Measurements from ENCODE around the gene TEDC1.

Gene TEDC1

GRCh38 chr14:105508069-105508468 lies 17.0 kb downstream of the TEDC1 start:
- Histone ChIP-seq H3K4me3 (ENCODE audit: low read depth, low read length) (no peak overlapping the region), H3K27ac (ENCODE audit: extremely low read depth, low read depth, low read length) (no peak overlapping the region), H3K9me3 (ENCODE audit: control insufficient read depth, insufficient read depth, low read depth, low read length) (no peaks in the 10 kb centered on the region), H3K4me1 (ENCODE audit: control insufficient read depth, insufficient read depth, low read length) (peaks cover 2% of the 10 kb centered on the region; the same call in 1 of the 2 replicates), H3K36me3 (ENCODE audit: control insufficient read depth in 2 of 2, insufficient read depth in 1 of 2, low read length in 2 of 2) (no peaks in the 10 kb centered on the region)
- POLR2A ChIA-PET, result no interaction called here
- no peak for TF ChIP-seq ZNF571 (tag by site-specific recombination; IDR thresholded peaks at IDR 0.05)
- TF ChIP-seq ZBTB20 (tag by site-specific recombination; IDR thresholded peaks at IDR 0.05), result no peak
- no peak for TF ChIP-seq ZNF529 (tag by site-specific recombination; IDR thresholded peaks at IDR 0.05; ENCODE audit: insufficient replicate concordance)
- no peak for TF ChIP-seq ZNF792 (tag by site-specific recombination; IDR thresholded peaks at IDR 0.05)
- TF ChIP-seq PRDM4 (tag by site-specific recombination; IDR thresholded peaks at IDR 0.05), result no peak
- TF ChIP-seq ZNF10 (tag by site-specific recombination; IDR thresholded peaks at IDR 0.05), result no peak
- TF ChIP-seq KLF1 (tag by site-specific recombination; IDR thresholded peaks at IDR 0.05), result no peak
- TF ChIP-seq ZBTB11 (tag by site-specific recombination; conservative IDR thresholded peaks at IDR 0.05; ENCODE audit: low read depth), result no peak
- no peak for TF ChIP-seq ZNF473 (tag by site-specific recombination; IDR thresholded peaks at IDR 0.05)
- no peak for TF ChIP-seq AEBP2 (tag by site-specific recombination; IDR thresholded peaks at IDR 0.05; ENCODE audit: borderline replicate concordance)
- no peak for TF ChIP-seq ZNF121 (tag by site-specific recombination; IDR thresholded peaks at IDR 0.05)
- no peak for TF ChIP-seq HOXA7 (CRISPR knock-in tag; IDR thresholded peaks at IDR 0.05; ENCODE audit: borderline replicate concordance)
- TF ChIP-seq ZNF350 (tag by site-specific recombination; IDR thresholded peaks at IDR 0.05), result no peak
- TF ChIP-seq ZNF391 (tag by site-specific recombination; IDR thresholded peaks at IDR 0.05; ENCODE audit: borderline replicate concordance, low read depth), result no peak
- CTCF ChIA-PET, result interaction anchor here (0.6 kb wide), 1 partner anchor 962 kb away, joined by 3 read pairs; no protein-coding TSS in a partner anchor

- ChIA-PET POLR2A (no interaction called here), CTCF (no interaction called here)
- Histone ChIP-seq H3K9me3 (ENCODE audit: control insufficient read depth, insufficient read depth, low read depth, low read length) (no peaks in the 10 kb centered on the region), H3K4me3 (ENCODE audit: low read depth, low read length) (no peak overlapping the region), H3K4me1 (ENCODE audit: control insufficient read depth, insufficient read depth, low read length) (peaks cover 2% of the 10 kb centered on the region; the same call in 1 of the 2 replicates), H3K36me3 (ENCODE audit: control insufficient read depth in 2 of 2, insufficient read depth in 1 of 2, low read length in 2 of 2) (no peaks in the 10 kb centered on the region), H3K27ac (ENCODE audit: extremely low read depth, low read depth, low read length) (no peak overlapping the region)
- TF ChIP-seq ZNF837 (tag by site-specific recombination; IDR thresholded peaks at IDR 0.05) (no peak), REPIN1 (tag by site-specific recombination; IDR thresholded peaks at IDR 0.05; ENCODE audit: low read depth) (no peak), ZEB2 (tag by site-specific recombination; IDR thresholded peaks at IDR 0.05) (no peak), ZNF37A (tag by site-specific recombination; IDR thresholded peaks at IDR 0.05) (no peak), KLF10 (tag by site-specific recombination; IDR thresholded peaks at IDR 0.05) (no peak), AEBP2 (tag by site-specific recombination; IDR thresholded peaks at IDR 0.05; ENCODE audit: borderline replicate concordance) (no peak), SALL2 (tag by site-specific recombination; IDR thresholded peaks at IDR 0.05; ENCODE audit: borderline replicate concordance) (no peak), ZNF416 (tag by site-specific recombination; IDR thresholded peaks at IDR 0.05) (no peak), ZNF266 (tag by site-specific recombination; IDR thresholded peaks at IDR 0.05; ENCODE audit: low read depth) (no peak), ZNF600 (tag by site-specific recombination; IDR thresholded peaks at IDR 0.05) (no peak), INSM2 (tag by site-specific recombination; IDR thresholded peaks at IDR 0.05) (no peak), ZNF114 (tag by site-specific recombination; IDR thresholded peaks at IDR 0.05) (no peak), ZNF785 (tag by site-specific recombination; IDR thresholded peaks at IDR 0.05) (no peak)
Observed at GRCh38 chr14:105508601-105509000, 17.6 kb downstream of the TEDC1 start.
